ENCODE data around the gene GTF2F1.
A peak's percentile ranks its signal among the peaks of the same experiment; 100 is the strongest.

DNA sequence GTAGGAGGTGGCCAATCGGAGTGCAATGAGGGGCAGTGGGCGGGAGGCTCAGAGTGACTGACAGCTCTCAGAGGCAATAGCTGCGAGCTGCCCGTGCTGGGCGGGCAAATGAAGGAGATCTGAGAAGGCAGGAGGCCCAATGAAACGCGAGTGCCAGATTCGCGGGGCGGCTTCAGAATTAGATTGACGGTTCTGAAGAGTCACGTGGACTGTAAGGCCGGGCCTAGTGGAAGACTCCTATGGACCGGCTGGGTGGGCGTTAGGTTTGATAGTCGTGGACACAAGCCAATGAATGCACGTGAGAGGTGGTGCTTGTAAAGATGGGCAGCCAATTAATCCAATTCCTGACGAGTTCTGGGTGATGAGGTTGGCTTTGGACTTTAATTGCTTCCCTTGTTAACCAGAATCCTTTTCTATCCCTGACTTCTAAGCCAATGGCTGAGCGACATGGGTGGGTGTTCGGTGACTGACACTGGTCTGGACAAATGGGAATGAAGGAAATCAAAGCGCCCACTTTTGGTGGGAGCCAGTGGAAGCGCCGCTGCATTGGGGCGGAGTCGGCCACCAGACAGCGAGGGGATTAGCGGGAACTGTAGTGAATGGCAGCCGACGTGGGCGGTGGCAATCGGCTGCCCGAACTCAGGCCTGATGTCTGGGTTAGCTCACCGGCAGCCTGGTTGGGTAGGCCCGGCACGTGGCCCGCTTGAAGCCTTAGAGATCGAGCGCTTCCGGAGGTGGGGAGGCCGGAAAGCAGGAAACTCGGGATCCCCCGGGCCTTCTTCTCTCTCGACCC lies 32.2 kb upstream of the GTF2F1 start:
- TF ChIP-seq CTCF (IDR thresholded peaks at IDR 0.05): peak in 1 of 3 experiments; percentile 19
- no peak for TF ChIP-seq POLR2A (IDR thresholded peaks at IDR 0.05)
- TF ChIP-seq POLR2AphosphoS5 (IDR thresholded peaks at IDR 0.05; ENCODE audit: insufficient read depth in 1 of 2, low read depth in 1 of 2): peak; percentile 72 to 96
